ENCODE results near the gene ICA1L.
A peak's percentile ranks its signal among the peaks of the same experiment; 100 is the strongest.

Gene ICA1L

GRCh38 chr2:202842690-202843089 lies 28.9 kb downstream of the ICA1L start:
- Histone ChIP-seq H3K27me3 (ENCODE audit: insufficient read depth, low read length) (no peaks in the 10 kb centered on the region), H3K4me2 (ENCODE audit: low read length) (no peak overlapping the region), H2AFZ (ENCODE audit: low read length) (no peak overlapping the region), H3K4me3 (ENCODE audit: low read depth, low read length, poor library complexity, severe bottlenecking) (no peak overlapping the region), H3K9me3 (ENCODE audit: low read length) (peaks cover 16% of the 10 kb centered on the region), H3K79me2 (ENCODE audit: insufficient read depth, low read length) (no peaks in the 10 kb centered on the region), H3K36me3 (ENCODE audit: insufficient read depth, low read length) (no peaks in the 10 kb centered on the region; the same call in 1 of the 2 replicates), H3K27ac (ENCODE audit: low read depth, low read length, poor library complexity, severe bottlenecking) (no peak overlapping the region), H3K9ac (ENCODE audit: low read length) (no peak overlapping the region), H3F3A (ENCODE audit: insufficient read depth, low read length) (no peaks in the 10 kb centered on the region), H3K9me2 (ENCODE audit: low read depth, low read length) (no peaks in the 10 kb centered on the region), H4K20me1 (ENCODE audit: insufficient read depth, low read length) (no peaks in the 10 kb centered on the region), H3K4me1 (ENCODE audit: insufficient read depth, low read length, severe bottlenecking) (no peaks in the 10 kb centered on the region)
- no peak for TF ChIP-seq CTCF (IDR thresholded peaks at IDR 0.05; ENCODE audit: low read length)
- no peak for TF ChIP-seq EZH2 (IDR thresholded peaks at IDR 0.05; ENCODE audit: borderline replicate concordance, low read length)

GRCh38 chr2:202841090-202841867 lies 30.3 kb downstream of the ICA1L start:
- TF ChIP-seq CTCF (IDR thresholded peaks at IDR 0.05; ENCODE audit: low read length), result no peak
- no peak for TF ChIP-seq EZH2 (IDR thresholded peaks at IDR 0.05; ENCODE audit: borderline replicate concordance, low read length)

GRCh38 chr2:202831242-202832220 lies 40.0 kb downstream of the ICA1L start:
- no peaks in the 10 kb centered on the region for H3K9me3 ChIP-seq (ENCODE audit: low read length)
- no peaks in the 10 kb centered on the region for H3K27me3 ChIP-seq (ENCODE audit: insufficient read depth, low read length)
- no peaks in the 10 kb centered on the region for H4K20me1 ChIP-seq (ENCODE audit: insufficient read depth, low read length)
- H3K36me3 ChIP-seq (ENCODE audit: insufficient read depth, low read length), result no peaks in the 10 kb centered on the region
- peak; percentile 94 for TF ChIP-seq CTCF (IDR thresholded peaks at IDR 0.05; ENCODE audit: low read length)
- no peak for TF ChIP-seq EZH2 (IDR thresholded peaks at IDR 0.05; ENCODE audit: borderline replicate concordance, low read length)
- no peak overlapping the region; the same call in 1 of the 2 replicates for H3K9ac ChIP-seq (ENCODE audit: low read length)
- peaks cover 4% of the 10 kb centered on the region; the same call in 1 of the 2 replicates for H3F3A ChIP-seq (ENCODE audit: insufficient read depth, low read length)
- H2AFZ ChIP-seq (ENCODE audit: low read length), result no peak overlapping the region
- H3K9me2 ChIP-seq (ENCODE audit: low read depth, low read length), result no peaks in the 10 kb centered on the region
- H3K79me2 ChIP-seq (ENCODE audit: insufficient read depth, low read length), result no peaks in the 10 kb centered on the region
- H3K27ac ChIP-seq (ENCODE audit: low read depth, low read length, poor library complexity, severe bottlenecking), result peak overlapping the region; percentile 26
- peak overlapping the region; percentile 40 for H3K4me3 ChIP-seq (ENCODE audit: low read depth, low read length, poor library complexity, severe bottlenecking)
- H3K4me1 ChIP-seq (ENCODE audit: insufficient read depth, low read length, severe bottlenecking), result peaks cover 13% of the 10 kb centered on the region
- peak overlapping the region; percentile 68 for H3K4me2 ChIP-seq (ENCODE audit: low read length)

More at GRCh38 chr2:202841090-202841867, 30.3 kb downstream of the ICA1L start:
- no peak overlapping the region for H3K4me3 ChIP-seq (ENCODE audit: low read depth, low read length, poor library complexity, severe bottlenecking)
- H3K27ac ChIP-seq (ENCODE audit: low read depth, low read length, poor library complexity, severe bottlenecking), result no peak overlapping the region
- no peaks in the 10 kb centered on the region for H3K4me1 ChIP-seq (ENCODE audit: insufficient read depth, low read length, severe bottlenecking)
- no peak overlapping the region for H3K4me2 ChIP-seq (ENCODE audit: low read length)
- no peaks in the 10 kb centered on the region; the same call in 1 of the 2 replicates for H3K36me3 ChIP-seq (ENCODE audit: insufficient read depth, low read length)
- no peaks in the 10 kb centered on the region for H3K27me3 ChIP-seq (ENCODE audit: insufficient read depth, low read length)
- no peaks in the 10 kb centered on the region for H3K79me2 ChIP-seq (ENCODE audit: insufficient read depth, low read length)
- H3K9me3 ChIP-seq (ENCODE audit: low read length), result peaks cover 16% of the 10 kb centered on the region
- no peaks in the 10 kb centered on the region for H3K9me2 ChIP-seq (ENCODE audit: low read depth, low read length)
- no peak overlapping the region for H2AFZ ChIP-seq (ENCODE audit: low read length)
- H3F3A ChIP-seq (ENCODE audit: insufficient read depth, low read length), result no peaks in the 10 kb centered on the region
- no peaks in the 10 kb centered on the region for H4K20me1 ChIP-seq (ENCODE audit: insufficient read depth, low read length)
- no peak overlapping the region for H3K9ac ChIP-seq (ENCODE audit: low read length)
